B cell (primary cell): ENCODE results near the gene CDYL2. TPM values are rescaled to one million over a fixed set of nuclear protein-coding genes. Genes with fewer than 3 reads are reported as not detected.

Experiments
- ATAC-seq: fragments of 200-7000 bp; cut with Tn5 transposase; one replicate; pipeline ENCODE4 v1.10.0; 2021; ENCODE audit warnings: low read depth, mild to moderate bottlenecking, moderate number of reproducible peaks, moderate library complexity
- CTCF ChIA-PET: fragments of 350-600 bp; sonication (Branson Sonifier 250); formaldehyde crosslinking; loops from one replicate; lab custom pipeline; 2021; ENCODE audit warnings: antibody characterized with exemption, inconsistent platforms; lab: Charles Lee
- POLR2A ChIA-PET: fragments of 350-600 bp; sonication (Branson Sonifier 250); formaldehyde crosslinking; loops from one replicate; lab custom pipeline; 2021; ENCODE audit warnings: antibody characterized with exemption; lab: Charles Lee
- DNase-seq: peaks from one replicate; pipeline ENCODE4 v3.0.0; 2013
- H2AFZ ChIP-seq: 2 replicates; pipeline ENCODE4 v1.6.1; 2012; ENCODE audit warnings: mild to moderate bottlenecking, low read depth, low read length; ENCODE audit not compliant: insufficient read depth, poor library complexity, severe bottlenecking
- H3K27ac ChIP-seq, 2 donors: 1 replicate in 1 of 2; 2 replicates in 1 of 2; pipeline ENCODE4 v1.5.1; 2012 to 2013; ENCODE audit warnings: low read length in 2 of 2, mild to moderate bottlenecking in 2 of 2, moderate library complexity in 1 of 2
- H3K27me3 ChIP-seq, 4 experiments: fragments of 200-600 bp in 1 of 4; sonication (generic) in 1 of 4; replicated peaks in 1 of 4; 1 replicate in 2 of 4; 2 replicates in 2 of 4; pipeline versions ENCODE4 v1.6.1 to v1.7.0; 2013 to 2016; ENCODE audit warnings: low read length in 3 of 4, mild to moderate bottlenecking in 2 of 4, mixed read lengths in 1 of 4, moderate library complexity in 1 of 4; ENCODE audit not compliant: insufficient read depth in 4 of 4, control insufficient read depth in 3 of 4; ENCODE audit errors: control extremely low read depth in 1 of 4
- H3K36me3 ChIP-seq, 2 experiments: replicated peaks in 1 of 2; 1 replicate in 1 of 2; 2 replicates in 1 of 2; pipeline versions ENCODE4 v1.6.1 to v1.7.1; 2013; ENCODE audit warnings: low read length in 1 of 2; ENCODE audit not compliant: insufficient read depth in 2 of 2, control insufficient read depth in 1 of 2; ENCODE audit errors: control extremely low read depth in 1 of 2, extremely low read depth in 1 of 2
- H3K4me1 ChIP-seq, 2 donors: fragments of 200-600 bp in 1 of 2; sonication (generic) in 1 of 2; 1 replicate in 1 of 2; 2 replicates in 1 of 2; pipeline versions ENCODE4 v1.5.1 to v1.6.1; 2013 to 2017; ENCODE audit warnings: low read length in 2 of 2; ENCODE audit not compliant: control insufficient read depth in 2 of 2, insufficient read depth in 2 of 2
- H3K4me2 ChIP-seq: replicated peaks from 2 replicates; pipeline ENCODE3; 2012; ENCODE audit warnings: mild to moderate bottlenecking, low read depth, low read length; ENCODE audit not compliant: poor library complexity, severe bottlenecking
- H3K4me3 ChIP-seq, 5 experiments: fragments of 200-600 bp in 1 of 5; sonication (generic) in 1 of 5; 1 replicate in 3 of 5; 2 replicates in 2 of 5; pipeline versions ENCODE4 v1.5.1 to v1.7.0; 2011 to 2016; ENCODE audit warnings: low read length in 4 of 5, mild to moderate bottlenecking in 4 of 5, low read depth in 2 of 5, control low read depth in 1 of 5, moderate library complexity in 1 of 5; ENCODE audit not compliant: insufficient read depth in 1 of 5; ENCODE audit errors: control extremely low read depth in 1 of 5, extremely low read depth in 1 of 5
- H3K79me2 ChIP-seq: fragments of 200-600 bp; sonication (generic); one replicate; pipeline ENCODE4 v1.6.0; 2016; ENCODE audit warnings: low read length; ENCODE audit not compliant: control insufficient read depth, insufficient read depth
- H3K9ac ChIP-seq: fragments of 200-600 bp; sonication (generic); 2 replicates; pipeline ENCODE4 v1.6.1; 2017; ENCODE audit warnings: mild to moderate bottlenecking, low read length, moderate library complexity
- H3K9me3 ChIP-seq, 3 donors: one replicate each; pipeline versions ENCODE4 v1.6.1 to v1.7.1; 2013; ENCODE audit warnings: low read length in 2 of 3; ENCODE audit not compliant: control insufficient read depth in 2 of 3, insufficient read depth in 1 of 3; ENCODE audit errors: control extremely low read depth in 1 of 3
- H4K20me1 ChIP-seq: 2 replicates; pipeline ENCODE4 v1.6.0; 2012; ENCODE audit warnings: mild to moderate bottlenecking, low read length; ENCODE audit not compliant: insufficient read depth, control insufficient read depth, poor library complexity, severe bottlenecking
- H3K27ac Mint-ChIP-seq: one replicate; pipeline ENCODE4 v1.8.0; 2021; ENCODE audit warnings: mixed read lengths
- H3K27me3 Mint-ChIP-seq: one replicate; pipeline ENCODE4 v1.8.0; 2021; ENCODE audit warnings: mixed read lengths
- H3K4me1 Mint-ChIP-seq: one replicate; pipeline ENCODE4 v1.8.0; 2021; ENCODE audit warnings: mixed read lengths
- H3K4me3 Mint-ChIP-seq: one replicate; pipeline ENCODE4 v1.8.0; 2021; ENCODE audit warnings: mixed read lengths
- H3K9me3 Mint-ChIP-seq: one replicate; pipeline ENCODE4 v1.8.0; 2022; ENCODE audit warnings: mixed read lengths; ENCODE audit not compliant: insufficient read depth
- CTCF ChIP-seq: fragments of 200-600 bp; IDR thresholded peaks from one replicate; pipeline ENCODE4 v1.8.0; 2022; ENCODE audit warnings: antibody characterized with exemption, mild to moderate bottlenecking
- EZH2 ChIP-seq: IDR thresholded peaks from 2 replicates; pipeline ENCODE4 v1.6.1; 2012; ENCODE audit warnings: borderline replicate concordance, low read depth, mild to moderate bottlenecking, moderate library complexity, low read length; ENCODE audit not compliant: insufficient read depth, poor library complexity, severe bottlenecking
- WGBS: methylation state at CpG from one replicate; pipeline ENCODE4 v1.1.5; 2013; ENCODE audit warnings: missing lambda C conversion rate; ENCODE audit not compliant: insufficient coverage; 5-methylcytosine and 5-hydroxymethylcytosine counted together
- intact Hi-C: fragments of 100-400 bp; cut with micrococcal nuclease; formaldehyde crosslinking; loops from one replicate; pipeline ENCODE4 v1.10.0; 2022
- polyA plus RNA-seq: library from polyadenylated mRNA; depleted of rRNA; stranded (reverse); fragments of >200 nt; gene quantifications from 2 replicates; pipeline ENCODE4 v1.2.3, GENCODE V29; 2012
- total RNA-seq, 2 donors: library from RNA; stranded (reverse); fragments of 120-200 nt in 1 of 2; gene quantifications; 1 replicate in 1 of 2; 2 replicates in 1 of 2; pipeline versions ENCODE4 v1.2.3 to v1.2.4, GENCODE V29; 2013 to 2022

The CDYL2 gene
- total and polyA plus RNA-seq, 2 donors (not counting 1 experiment from before 2014, with no cell fraction given) = 0.66 to 6.6 TPM

GRCh38 chr16:80577485-80578280, 226.7 kb downstream of the CDYL2 start:
- H3K27ac ChIP-seq = no peak overlapping the region
- TF ChIP-seq CTCF = no peak
- no peak for TF ChIP-seq EZH2
- peaks cover 0 to 2% (median 0%) of the 10 kb centered on the region in 3 donors for H3K9me3 ChIP-seq
- H4K20me1 ChIP-seq = no peaks in the 10 kb centered on the region
- peaks cover 6 to 9% of the 10 kb centered on the region in 2 donors for H3K4me1 ChIP-seq
- H2AFZ ChIP-seq = no peak overlapping the region
- H3K27ac Mint-ChIP-seq = no peak overlapping the region
- H3K27me3 Mint-ChIP-seq = peaks cover 1% of the 10 kb centered on the region
- peaks cover 15% of the 10 kb centered on the region for H3K4me1 Mint-ChIP-seq
- H3K9ac ChIP-seq = no peak overlapping the region
- 96% methylated on average over 10 of the region's 11 CpGs for WGBS
- no peak overlapping the region for H3K4me3 ChIP-seq
- no peaks in the 10 kb centered on the region for H3K27me3 ChIP-seq
- peaks cover 2% of the 10 kb centered on the region for H3K9me3 Mint-ChIP-seq
- intact Hi-C loops = no loop called here
- H3K4me2 ChIP-seq = no peak overlapping the region
- CTCF ChIA-PET = interaction anchor here (1.3 kb wide), 1 partner anchor 21 kb away, joined by 4 read pairs; no protein-coding TSS in a partner anchor
- no peak for DNase-seq
- ATAC-seq = no peak
- no peak overlapping the region for H3K4me3 Mint-ChIP-seq
- POLR2A ChIA-PET = no interaction called here
- H3K36me3 ChIP-seq = no peaks in the 10 kb centered on the region
- H3K79me2 ChIP-seq = no peaks in the 10 kb centered on the region

GRCh38 chr16:80576343-80576912, 228.0 kb downstream of the CDYL2 start:
- H4K20me1 ChIP-seq = no peaks in the 10 kb centered on the region
- Mint-ChIP-seq H3K27ac (no peak overlapping the region), H3K9me3 (peaks cover 2% of the 10 kb centered on the region), H3K4me1 (peaks cover 15% of the 10 kb centered on the region), H3K27me3 (peaks cover 6% of the 10 kb centered on the region), H3K4me3 (no peak overlapping the region)
- TF ChIP-seq CTCF (no peak), EZH2 (no peak)
- peaks cover 0 to 6% (median 0%) of the 10 kb centered on the region in 4 experiments for H3K27me3 ChIP-seq
- no peak overlapping the region for H3K4me3 ChIP-seq
- ChIA-PET POLR2A (no interaction called here), CTCF (no interaction called here)
- H3K9ac ChIP-seq = no peak overlapping the region
- no peak overlapping the region for H3K27ac ChIP-seq
- intact Hi-C loops = no loop called here
- ATAC-seq (no peak), DNase-seq (no peak)
- H3K79me2 ChIP-seq = no peaks in the 10 kb centered on the region
- peaks cover 0 to 6% (median 0%) of the 10 kb centered on the region in 3 donors for H3K9me3 ChIP-seq
- peaks cover 6 to 9% of the 10 kb centered on the region in 2 donors for H3K4me1 ChIP-seq
- H2AFZ ChIP-seq = no peak overlapping the region
- H3K36me3 ChIP-seq = no peaks in the 10 kb centered on the region
- H3K4me2 ChIP-seq = no peak overlapping the region
- 80% methylated on average over 1 of the region's 1 CpG for WGBS
